Body of pancreas (tissue), 4 donors: Measurements from ENCODE around the gene MOCS1.

Source experiments
- POLR2A ChIP-seq, 3 donors: fragments of 450-650 bp; IDR thresholded peaks; one replicate each; pipeline ENCODE4 v1.6.1; 2016; ENCODE audit warnings: antibody characterized with exemption in 3 of 3, mild to moderate bottlenecking in 2 of 3
- TF ChIP-seq, protein P1 (sequence below), 7 experiments: fragments of 450-650 bp in 4 of 7; fragments of 200-600 bp in 3 of 7; sonication (generic) in 3 of 7; IDR thresholded peaks; one replicate each; pipeline ENCODE4 v1.5.1; 2016 to 2019; ENCODE audit warnings: antibody characterized with exemption in 7 of 7

GRCh38 chr6:39911513-39912125 lies 22.6 kb downstream of the MOCS1 start:
- TF ChIP-seq POLR2A (IDR thresholded peaks at IDR 0.05): no peak
- TF ChIP-seq, protein P1, sequence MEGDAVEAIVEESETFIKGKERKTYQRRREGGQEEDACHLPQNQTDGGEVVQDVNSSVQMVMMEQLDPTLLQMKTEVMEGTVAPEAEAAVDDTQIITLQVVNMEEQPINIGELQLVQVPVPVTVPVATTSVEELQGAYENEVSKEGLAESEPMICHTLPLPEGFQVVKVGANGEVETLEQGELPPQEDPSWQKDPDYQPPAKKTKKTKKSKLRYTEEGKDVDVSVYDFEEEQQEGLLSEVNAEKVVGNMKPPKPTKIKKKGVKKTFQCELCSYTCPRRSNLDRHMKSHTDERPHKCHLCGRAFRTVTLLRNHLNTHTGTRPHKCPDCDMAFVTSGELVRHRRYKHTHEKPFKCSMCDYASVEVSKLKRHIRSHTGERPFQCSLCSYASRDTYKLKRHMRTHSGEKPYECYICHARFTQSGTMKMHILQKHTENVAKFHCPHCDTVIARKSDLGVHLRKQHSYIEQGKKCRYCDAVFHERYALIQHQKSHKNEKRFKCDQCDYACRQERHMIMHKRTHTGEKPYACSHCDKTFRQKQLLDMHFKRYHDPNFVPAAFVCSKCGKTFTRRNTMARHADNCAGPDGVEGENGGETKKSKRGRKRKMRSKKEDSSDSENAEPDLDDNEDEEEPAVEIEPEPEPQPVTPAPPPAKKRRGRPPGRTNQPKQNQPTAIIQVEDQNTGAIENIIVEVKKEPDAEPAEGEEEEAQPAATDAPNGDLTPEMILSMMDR (IDR thresholded peaks at IDR 0.05): no peak
